Adrenal gland (tissue), 12 donors: ENCODE results near the gene FPGT. TPM values are rescaled to one million over a fixed set of nuclear protein-coding genes. Genes with fewer than 3 reads are reported as not detected.

Experiments
- DNase-seq, 7 donors: peaks; one replicate each; pipeline ENCODE4 v3.0.0-alpha.2; 2019 to 2020
- H3K27ac ChIP-seq, 5 donors: fragments of 200-600 bp; sonication (generic) in 4 of 5; 1 replicate in 3 of 5; 2 replicates in 2 of 5; pipeline versions ENCODE4 v1.5.1 to v1.8.0; 2016 to 2020; ENCODE audit warnings: mild to moderate bottlenecking in 1 of 5
- H3K27me3 ChIP-seq: fragments of 200-600 bp; 2 replicates; pipeline ENCODE4 v1.8.0; 2021
- H3K36me3 ChIP-seq, 2 donors: fragments of 200-600 bp; replicated peaks in 1 of 2; 1 replicate in 1 of 2; 2 replicates in 1 of 2; pipeline versions ENCODE4 v1.5.1 to v1.8.0; 2018 to 2022
- H3K4me1 ChIP-seq, 2 donors: fragments of 200-600 bp; replicated peaks in 1 of 2; 1 replicate in 1 of 2; 2 replicates in 1 of 2; pipeline versions ENCODE4 v1.5.1 to v1.8.0; 2018 to 2021
- H3K4me3 ChIP-seq, 4 donors: fragments of 200-600 bp; sonication (generic) in 3 of 4; one replicate each; pipeline ENCODE4 v1.5.1; 2016 to 2018
- H3K9me3 ChIP-seq, 3 donors: fragments of 200-600 bp; sonication (generic) in 1 of 3; replicated peaks in 1 of 3; 1 replicate in 2 of 3; 2 replicates in 1 of 3; pipeline versions ENCODE4 v1.5.1 to v1.8.0; 2016 to 2021
- POLR2A ChIP-seq, 2 donors: fragments of 450-650 bp; IDR thresholded peaks; one replicate each; pipeline ENCODE4 v1.6.1; 2017; ENCODE audit warnings: antibody characterized with exemption in 2 of 2, mild to moderate bottlenecking in 2 of 2, moderate library complexity in 1 of 2
- WGBS, 4 donors: extraction: QIAGEN DNeasy Blood & Tissue Kit in 2 of 4; methylation state at CpG; one replicate each; pipeline versions ENCODE4 v1.1.5 to v1.1.7; 2013 to 2017; 5-methylcytosine and 5-hydroxymethylcytosine counted together
- intact Hi-C, 2 donors: fragments of 100-400 bp; cut with DNase I; formaldehyde crosslinking; loops; one replicate each; pipeline versions ENCODE4 v1.14.1 to v1.15.0; 2022 to 2023
- polyA plus RNA-seq, 3 donors: library from polyadenylated mRNA; stranded (reverse); fragments of 200-250 nt in 2 of 3; fragments of 350-450 nt in 1 of 3; fragmentation: Illumina TruSeq in 1 of 3; extraction: RNeasy Lipid Tissue Mini Kit (QIAGEN cat#74804) in 1 of 3; gene quantifications; one replicate each; pipeline ENCODE4 v1.2.3, GENCODE V29; 2013 to 2014
- total RNA-seq, 9 donors: library from RNA; depleted of rRNA in 4 of 9; stranded (reverse); fragments of >200 nt in 4 of 9; fragments of 120-200 nt in 1 of 9; fragmentation: NEBNext Ultra II Directional in 1 of 9; extraction: Animal tissue kit (Norgen Biotek cat#: 25700) in 1 of 9; gene quantifications; one replicate each; pipeline versions ENCODE4 v1.1.0 to v1.2.4, GENCODE V29; 2013 to 2023
- TF ChIP-seq, protein P1 (sequence below), 6 experiments: fragments of 450-650 bp in 4 of 6; fragments of 200-600 bp in 2 of 6; sonication (generic) in 1 of 6; IDR thresholded peaks; 1 replicate in 5 of 6; 2 replicates in 1 of 6; pipeline versions ENCODE4 v1.5.1 to v1.8.0; 2016 to 2021; ENCODE audit warnings: antibody characterized with exemption in 6 of 6, mild to moderate bottlenecking in 2 of 6, moderate library complexity in 1 of 6
- donor health status: healthy with polysubstance abuse.
- donor health status: Bipolar disorder and iron deficiency.
- donor health status: DM: yes; HTN: yes; CAD: no.
- donor health status: DM: no; HTN: no; CAD: no.
- donor health status: DM: no; HTN: no; CAD: no.
- donor health status: DM: yes; HTN: yes; CAD: no.

Gene FPGT
- total and polyA plus RNA-seq, 12 donors = 5.2 to 26.5 (median 20.2) TPM

- intact Hi-C loops = no loop called here
- no peak for DNase-seq
- Histone ChIP-seq H3K4me1 (no peaks in the 10 kb centered on the region), H3K36me3 (no peaks in the 10 kb centered on the region), H3K9me3 (no peaks in the 10 kb centered on the region), H3K27ac (no peak overlapping the region), H3K4me3 (no peak overlapping the region), H3K27me3 (no peaks in the 10 kb centered on the region)
- TF ChIP-seq, protein P1, sequence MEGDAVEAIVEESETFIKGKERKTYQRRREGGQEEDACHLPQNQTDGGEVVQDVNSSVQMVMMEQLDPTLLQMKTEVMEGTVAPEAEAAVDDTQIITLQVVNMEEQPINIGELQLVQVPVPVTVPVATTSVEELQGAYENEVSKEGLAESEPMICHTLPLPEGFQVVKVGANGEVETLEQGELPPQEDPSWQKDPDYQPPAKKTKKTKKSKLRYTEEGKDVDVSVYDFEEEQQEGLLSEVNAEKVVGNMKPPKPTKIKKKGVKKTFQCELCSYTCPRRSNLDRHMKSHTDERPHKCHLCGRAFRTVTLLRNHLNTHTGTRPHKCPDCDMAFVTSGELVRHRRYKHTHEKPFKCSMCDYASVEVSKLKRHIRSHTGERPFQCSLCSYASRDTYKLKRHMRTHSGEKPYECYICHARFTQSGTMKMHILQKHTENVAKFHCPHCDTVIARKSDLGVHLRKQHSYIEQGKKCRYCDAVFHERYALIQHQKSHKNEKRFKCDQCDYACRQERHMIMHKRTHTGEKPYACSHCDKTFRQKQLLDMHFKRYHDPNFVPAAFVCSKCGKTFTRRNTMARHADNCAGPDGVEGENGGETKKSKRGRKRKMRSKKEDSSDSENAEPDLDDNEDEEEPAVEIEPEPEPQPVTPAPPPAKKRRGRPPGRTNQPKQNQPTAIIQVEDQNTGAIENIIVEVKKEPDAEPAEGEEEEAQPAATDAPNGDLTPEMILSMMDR (IDR thresholded peaks at IDR 0.05) = no peak
- no peak for TF ChIP-seq POLR2A (IDR thresholded peaks at IDR 0.05)
Measured at GRCh38 chr1:74180490-74180889, 17.6 kb upstream of the FPGT start.

GRCh38 chr1:74193908-74194307 is 4.1 kb upstream of the FPGT start:
- peak; percentile 35 to 63 (median 43) for DNase-seq
- intact Hi-C loops = no loop called here
- no peaks in the 10 kb centered on the region for H3K36me3 ChIP-seq
- H3K27ac ChIP-seq = no peak overlapping the region
- H3K4me1 ChIP-seq = peaks cover 3 to 4% of the 10 kb centered on the region in 2 donors
- no peak overlapping the region for H3K4me3 ChIP-seq
- no peaks in the 10 kb centered on the region for H3K9me3 ChIP-seq
- no peaks in the 10 kb centered on the region for H3K27me3 ChIP-seq
- 21 to 40% (median 28%) methylated on average over 2 of the region's 2 CpGs for WGBS, 4 donors
- no peak for TF ChIP-seq POLR2A (IDR thresholded peaks at IDR 0.05)
- TF ChIP-seq, protein P1 (IDR thresholded peaks at IDR 0.05) = no peak

- H3K9me3 ChIP-seq = no peaks in the 10 kb centered on the region
- DNase-seq = no peak
- H3K27me3 ChIP-seq = no peaks in the 10 kb centered on the region
- peaks cover 4 to 15% of the 10 kb centered on the region in 2 donors for H3K4me1 ChIP-seq
- TF ChIP-seq, protein P1 (IDR thresholded peaks at IDR 0.05) = no peak
- TF ChIP-seq POLR2A (IDR thresholded peaks at IDR 0.05) = no peak
- intact Hi-C loops = no loop called here
- H3K36me3 ChIP-seq = no peaks in the 10 kb centered on the region
- no peak overlapping the region for H3K4me3 ChIP-seq
- H3K27ac ChIP-seq = no peak overlapping the region
Measured at GRCh38 chr1:74195339-74195738, 2.7 kb upstream of the FPGT start.

- Histone ChIP-seq H3K27ac (peak overlapping the region in 2 of 5 donors; percentile 85 to 91), H3K36me3 (peaks cover 0 to 12% of the 10 kb centered on the region in 2 donors), H3K27me3 (no peaks in the 10 kb centered on the region), H3K4me3 (peak overlapping the region in 3 of 4 donors; percentile 59 to 82 (median 59)), H3K4me1 (peaks cover 4 to 19% of the 10 kb centered on the region in 2 donors), H3K9me3 (no peaks in the 10 kb centered on the region)
- DNase-seq = no peak
- 82 to 94% (median 87%) methylated on average over 5 of the region's 5 CpGs for WGBS, 4 donors
- TF ChIP-seq POLR2A (IDR thresholded peaks at IDR 0.05) = no peak
- TF ChIP-seq, protein P1 (IDR thresholded peaks at IDR 0.05) = no peak
- intact Hi-C loops = no loop called here
Measured at GRCh38 chr1:74197255-74197654, 787 bp upstream of the FPGT start.
